Neural crest cell (in vitro differentiated cells): ENCODE measurements around the gene URB2. TPM values are rescaled to one million over a fixed set of nuclear protein-coding genes. Genes with fewer than 3 reads are reported as not detected.

Experiments used
- DNase-seq: peaks from one replicate; pipeline ENCODE4 v3.0.0; 2021; ENCODE audit warnings: low read depth, mixed read lengths, low spot score
- H3K27ac Mint-ChIP-seq: one replicate; pipeline ENCODE4 v1.8.0; 2021; ENCODE audit warnings: mild to moderate bottlenecking, mixed read lengths; ENCODE audit not compliant: unreplicated experiment
- H3K27me3 Mint-ChIP-seq: 2 replicates; pipeline ENCODE4 v1.8.0; 2021; ENCODE audit warnings: low read depth, mild to moderate bottlenecking, mixed read lengths
- H3K36me3 Mint-ChIP-seq: 2 replicates; pipeline ENCODE4 v1.8.0; 2021; ENCODE audit warnings: low read depth, mild to moderate bottlenecking, mixed read lengths
- H3K4me1 Mint-ChIP-seq: 2 replicates; pipeline ENCODE4 v1.8.0; 2021; ENCODE audit warnings: mixed read lengths
- H3K4me3 Mint-ChIP-seq: one replicate; pipeline ENCODE4 v1.8.0; 2021; ENCODE audit warnings: mild to moderate bottlenecking, mixed read lengths
- H3K9me3 Mint-ChIP-seq: 2 replicates; pipeline ENCODE4 v1.8.0; 2021; ENCODE audit warnings: mixed read lengths
- total RNA-seq: library from RNA; stranded (reverse); gene quantifications from 2 replicates; pipeline ENCODE4 v1.2.1, GENCODE V29; 2021
- TF ChIP-seq, protein P1 (sequence below): fragments of 200-600 bp; sonication (generic); conservative IDR thresholded peaks from 2 replicates; pipeline ENCODE4 v1.5.0; 2021; ENCODE audit warnings: antibody characterized with exemption, mild to moderate bottlenecking

Gene URB2
- total RNA-seq, 1 donor from 2014 or later: 27.1 TPM

DNA sequence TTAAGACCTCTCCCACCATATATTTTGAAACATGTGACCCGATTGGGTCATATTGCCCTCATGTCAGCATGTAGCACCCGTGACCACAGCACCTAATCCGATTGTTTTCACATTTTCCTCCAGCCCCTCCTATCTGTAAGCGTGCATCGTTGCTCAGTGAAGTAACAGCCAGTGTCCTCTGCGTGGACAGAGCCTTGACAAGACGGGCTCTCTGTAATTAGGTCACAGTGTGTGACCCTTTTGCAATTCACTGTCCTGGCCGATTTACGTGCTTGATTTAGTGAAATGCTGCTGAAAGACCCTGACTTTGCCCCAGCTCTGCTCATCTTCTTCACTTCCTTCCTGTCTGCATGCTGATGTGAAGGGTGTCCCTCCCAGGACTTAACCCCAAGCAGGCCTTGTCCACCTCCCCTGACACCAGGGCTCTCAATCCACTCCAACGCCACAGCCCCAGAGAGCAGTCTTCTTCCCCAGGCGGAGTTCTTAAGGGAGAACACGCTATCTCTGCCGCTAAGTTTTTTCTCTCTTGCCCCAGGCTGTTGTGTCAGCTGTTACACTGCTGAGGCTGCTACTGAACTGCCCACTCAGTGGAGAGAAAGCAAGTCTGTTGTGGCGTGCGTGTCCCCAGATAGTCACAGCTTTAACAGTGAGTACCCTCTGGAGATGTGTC is 19.4 kb downstream of the URB2 start:
- Mint-ChIP-seq H3K4me3 (no peak overlapping the region), H3K9me3 (no peaks in the 10 kb centered on the region), H3K27me3 (no peaks in the 10 kb centered on the region), H3K36me3 (peaks cover 7% of the 10 kb centered on the region), H3K27ac (peak overlapping the region; percentile 13), H3K4me1 (peaks cover 18% of the 10 kb centered on the region)
- peak; percentile 19 for DNase-seq
- TF ChIP-seq, protein P1, sequence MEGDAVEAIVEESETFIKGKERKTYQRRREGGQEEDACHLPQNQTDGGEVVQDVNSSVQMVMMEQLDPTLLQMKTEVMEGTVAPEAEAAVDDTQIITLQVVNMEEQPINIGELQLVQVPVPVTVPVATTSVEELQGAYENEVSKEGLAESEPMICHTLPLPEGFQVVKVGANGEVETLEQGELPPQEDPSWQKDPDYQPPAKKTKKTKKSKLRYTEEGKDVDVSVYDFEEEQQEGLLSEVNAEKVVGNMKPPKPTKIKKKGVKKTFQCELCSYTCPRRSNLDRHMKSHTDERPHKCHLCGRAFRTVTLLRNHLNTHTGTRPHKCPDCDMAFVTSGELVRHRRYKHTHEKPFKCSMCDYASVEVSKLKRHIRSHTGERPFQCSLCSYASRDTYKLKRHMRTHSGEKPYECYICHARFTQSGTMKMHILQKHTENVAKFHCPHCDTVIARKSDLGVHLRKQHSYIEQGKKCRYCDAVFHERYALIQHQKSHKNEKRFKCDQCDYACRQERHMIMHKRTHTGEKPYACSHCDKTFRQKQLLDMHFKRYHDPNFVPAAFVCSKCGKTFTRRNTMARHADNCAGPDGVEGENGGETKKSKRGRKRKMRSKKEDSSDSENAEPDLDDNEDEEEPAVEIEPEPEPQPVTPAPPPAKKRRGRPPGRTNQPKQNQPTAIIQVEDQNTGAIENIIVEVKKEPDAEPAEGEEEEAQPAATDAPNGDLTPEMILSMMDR: no peak

DNA sequence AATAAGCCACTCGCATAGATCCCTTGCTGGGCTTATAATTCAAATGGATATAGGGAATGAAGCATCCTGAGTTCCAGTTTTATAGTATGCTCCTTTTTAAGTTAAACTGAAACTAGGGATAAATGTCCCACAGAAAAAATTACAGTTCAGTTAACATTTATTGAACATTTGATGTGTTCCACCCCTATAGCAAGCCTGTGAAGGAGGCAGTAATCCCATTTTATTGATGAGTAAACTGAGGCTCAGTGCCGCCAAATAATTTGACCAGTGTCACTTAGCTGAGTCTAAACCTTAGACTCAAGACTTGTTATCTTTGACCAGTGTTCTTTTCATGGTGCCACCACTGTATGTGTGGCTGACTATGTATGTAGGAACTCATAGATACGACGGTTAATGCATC is 22.4 kb downstream of the URB2 start:
- H3K27me3 Mint-ChIP-seq: no peaks in the 10 kb centered on the region
- no peaks in the 10 kb centered on the region for H3K9me3 Mint-ChIP-seq
- DNase-seq: no peak
- no peak overlapping the region for H3K27ac Mint-ChIP-seq
- no peak overlapping the region for H3K4me3 Mint-ChIP-seq
- peaks cover 18% of the 10 kb centered on the region for H3K4me1 Mint-ChIP-seq
- H3K36me3 Mint-ChIP-seq: peaks cover 10% of the 10 kb centered on the region
- TF ChIP-seq, protein P1: no peak

DNA sequence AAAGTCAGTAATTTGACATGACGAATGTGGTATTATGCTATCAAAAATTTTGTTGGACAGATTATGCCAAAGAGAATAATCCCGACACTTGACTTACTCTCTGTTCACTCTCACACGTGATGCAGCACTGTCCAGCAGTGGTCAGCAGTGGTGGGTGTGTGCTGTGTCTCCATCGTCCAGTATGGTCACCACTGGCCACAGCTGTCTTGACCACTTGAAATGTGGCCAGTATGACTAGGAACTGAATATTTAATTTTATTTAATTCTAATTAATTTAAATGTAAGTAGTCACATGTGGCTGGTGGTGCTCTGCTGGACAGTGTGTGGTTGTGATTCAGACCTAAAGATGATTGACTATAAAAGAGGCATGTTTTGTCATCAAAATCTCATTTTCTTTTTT is 24.0 kb downstream of the URB2 start:
- no peak for DNase-seq
- H3K4me3 Mint-ChIP-seq: no peak overlapping the region
- TF ChIP-seq, protein P1: no peak
- no peaks in the 10 kb centered on the region for H3K27me3 Mint-ChIP-seq
- H3K36me3 Mint-ChIP-seq: peaks cover 16% of the 10 kb centered on the region
- no peak overlapping the region for H3K27ac Mint-ChIP-seq
- peaks cover 11% of the 10 kb centered on the region for H3K4me1 Mint-ChIP-seq
- H3K9me3 Mint-ChIP-seq: no peaks in the 10 kb centered on the region

DNA sequence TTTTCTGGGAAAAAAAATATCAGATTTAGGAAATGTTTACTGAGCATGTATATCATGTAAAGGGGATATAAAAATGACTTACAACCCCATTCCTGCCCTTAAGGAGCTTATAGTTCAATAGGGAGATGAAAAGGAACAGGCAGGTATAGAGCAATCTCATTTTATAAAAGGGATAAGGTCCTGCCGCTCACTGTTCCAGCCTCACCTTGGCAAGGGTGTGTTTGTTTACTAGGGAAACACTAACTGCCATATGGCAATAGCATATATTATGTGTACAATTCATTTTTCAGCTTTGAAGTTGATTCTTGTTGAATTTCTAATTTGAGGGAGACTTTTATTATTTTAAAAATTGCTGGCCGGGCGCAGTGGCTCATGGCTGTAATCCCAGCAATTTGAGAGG is 25.5 kb downstream of the URB2 start:
- peaks cover 16% of the 10 kb centered on the region for H3K36me3 Mint-ChIP-seq
- H3K9me3 Mint-ChIP-seq: no peaks in the 10 kb centered on the region
- H3K27ac Mint-ChIP-seq: no peak overlapping the region
- DNase-seq: no peak
- TF ChIP-seq, protein P1: no peak
- no peaks in the 10 kb centered on the region for H3K4me1 Mint-ChIP-seq
- no peaks in the 10 kb centered on the region for H3K27me3 Mint-ChIP-seq
- H3K4me3 Mint-ChIP-seq: no peak overlapping the region

DNA sequence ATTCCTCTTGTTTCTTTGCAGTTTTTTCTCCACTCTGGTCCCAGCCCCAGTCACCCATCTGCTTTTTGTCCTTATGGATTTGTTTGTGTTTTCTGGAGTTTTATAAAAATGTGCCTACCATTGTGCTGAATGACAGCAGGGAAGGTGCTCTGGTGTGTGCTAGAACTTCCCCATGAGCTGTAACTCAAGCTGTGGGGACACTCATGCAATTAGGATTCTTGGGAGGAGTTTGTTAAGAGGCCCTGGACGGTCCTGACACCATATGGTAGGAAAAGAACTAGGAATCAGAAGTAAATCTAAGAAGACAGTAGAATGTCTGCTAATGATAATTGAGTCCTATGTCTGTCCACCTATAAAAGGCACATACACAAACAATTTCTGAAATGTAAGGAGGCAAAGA is 27.4 kb downstream of the URB2 start:
- H3K27me3 Mint-ChIP-seq: no peaks in the 10 kb centered on the region
- H3K4me3 Mint-ChIP-seq: no peak overlapping the region
- TF ChIP-seq, protein P1: no peak
- peak overlapping the region; percentile 58 for H3K27ac Mint-ChIP-seq
- H3K9me3 Mint-ChIP-seq: no peaks in the 10 kb centered on the region
- no peaks in the 10 kb centered on the region for H3K4me1 Mint-ChIP-seq
- H3K36me3 Mint-ChIP-seq: peaks cover 15% of the 10 kb centered on the region
- DNase-seq: no peak
